GM18858 (cell line): ENCODE data around the gene OR14I1.
A peak's percentile ranks its signal among the peaks of the same experiment; 100 is the strongest.

ENCODE experiments used
- ATAC-seq: cut with Tn5 transposase; IDR thresholded peaks from one replicate; pipeline ENCODE4 v1.9.1; 2021; ENCODE audit not compliant: unreplicated experiment

The OR14I1 gene

GRCh38 chr1:248688527-248689298 lies 13.9 kb downstream of the OR14I1 start:
- peak; percentile 50 for ATAC-seq

GRCh38 chr1:248686815-248687214 lies 15.8 kb downstream of the OR14I1 start:
- ATAC-seq, result peak; percentile 73

GRCh38 chr1:248681651-248682050 lies 20.9 kb downstream of the OR14I1 start:
- ATAC-seq, result no peak

- ATAC-seq, result no peak
Measured at GRCh38 chr1:248670003-248670402, 32.6 kb downstream of the OR14I1 start.

GRCh38 chr1:248663453-248664328 lies 38.9 kb downstream of the OR14I1 start:
- peak; percentile 94 for ATAC-seq

- peak; percentile 31 for ATAC-seq
Measured at GRCh38 chr1:248656797-248657196, 45.8 kb downstream of the OR14I1 start.

- ATAC-seq, result peak; percentile 51
Measured at GRCh38 chr1:248655354-248655753, 47.2 kb downstream of the OR14I1 start, which contains the start of gene OR2T27. Gene OR2T27, minus strand, starts transcription at chr1:248655528. Its CDS starts 4,644 bp downstream, at chr1:248650884.
